A673 (cell line): ENCODE data around the gene TMTC4. TPM values are rescaled to one million over a fixed set of nuclear protein-coding genes. Genes with fewer than 3 reads are reported as not detected.

Experiments used
- BruUV-seq: library from RNA; stranded (reverse); fragments of 400-500 nt; replicated peaks from 2 replicates; lab custom pipeline; 2021; lab: Mats Ljungman, UMichigan
- CTCF ChIA-PET: fragments of 300-600 bp; sonication (Branson Sonifier 250); formaldehyde crosslinking; loops from one replicate; lab custom pipeline; 2022; ENCODE audit warnings: antibody characterized with exemption; lab: Charles Lee
- POLR2A ChIA-PET: fragments of 300-600 bp; sonication (Branson Sonifier 250); formaldehyde crosslinking; loops from one replicate; lab custom pipeline; 2022; ENCODE audit warnings: antibody characterized with exemption; ENCODE audit not compliant: low non-redundant PET; lab: Charles Lee
- DNase-seq: peaks from one replicate; pipeline ENCODE4 v3.0.0-alpha.2; 2015; ENCODE audit warnings: low spot score
- H3K27ac ChIP-seq: fragments of 200-600 bp; sonication (generic); 2 replicates; pipeline ENCODE4 v1.5.1; 2016; ENCODE audit warnings: mixed run types, low read depth, mild to moderate bottlenecking, mixed read lengths, antibody characterized with exemption, low read length; ENCODE audit not compliant: poor library complexity, severe bottlenecking
- H3K27me3 ChIP-seq: fragments of 200-600 bp; sonication (generic); replicated peaks from 2 replicates; pipeline ENCODE4 v1.6.1; 2017; ENCODE audit warnings: mixed run types, low read depth, mild to moderate bottlenecking, mixed read lengths, antibody characterized with exemption, low read length; ENCODE audit not compliant: insufficient read depth, poor library complexity
- H3K36me3 ChIP-seq: fragments of 200-600 bp; sonication (generic); 2 replicates; pipeline ENCODE4 v1.6.1; 2016; ENCODE audit warnings: mixed run types, mild to moderate bottlenecking, mixed read lengths, antibody characterized with exemption, low read length; ENCODE audit not compliant: insufficient read depth, poor library complexity, severe bottlenecking
- H3K4me1 ChIP-seq: fragments of 200-600 bp; sonication (generic); 2 replicates; pipeline ENCODE4 v1.6.1; 2017; ENCODE audit warnings: mixed run types, mild to moderate bottlenecking, mixed read lengths, antibody characterized with exemption, low read length; ENCODE audit not compliant: insufficient read depth, poor library complexity, severe bottlenecking
- H3K4me3 ChIP-seq: fragments of 200-600 bp; sonication (generic); 2 replicates; pipeline ENCODE4 v1.5.1; 2016; ENCODE audit warnings: low read depth, mixed run types, mild to moderate bottlenecking, mixed read lengths, low read length; ENCODE audit not compliant: poor library complexity, severe bottlenecking
- H3K9me3 ChIP-seq: fragments of 200-600 bp; sonication (generic); 2 replicates; pipeline ENCODE4 v1.6.1; 2016; ENCODE audit warnings: mixed run types, low read depth, mild to moderate bottlenecking, mixed read lengths, antibody characterized with exemption, low read length; ENCODE audit not compliant: poor library complexity, severe bottlenecking
- EZH2 ChIP-seq: fragments of 200-600 bp; sonication (generic); IDR thresholded peaks from 2 replicates; pipeline ENCODE4 v1.6.1; 2017; ENCODE audit warnings: borderline replicate concordance, low read depth, mild to moderate bottlenecking, mixed read lengths, antibody characterized with exemption, low read length; ENCODE audit not compliant: poor library complexity, severe bottlenecking
- intact Hi-C: fragments of 100-400 bp; cut with micrococcal nuclease; formaldehyde crosslinking; loops from one replicate; pipeline ENCODE4 v1.10.0; 2022; ENCODE audit not compliant: unreplicated experiment
- total RNA-seq: library from RNA; stranded (reverse); gene quantifications from 2 replicates; pipeline ENCODE4 v1.2.3, GENCODE V29; 2021
- TF ChIP-seq, protein P1 (sequence below): fragments of 300-800, 200-600 bp; sonication (generic); conservative IDR thresholded peaks from 2 replicates; pipeline ENCODE4 v1.5.1; 2017; ENCODE audit warnings: low read depth, mild to moderate bottlenecking, antibody characterized with exemption, low read length, moderate library complexity, mixed read lengths

Gene TMTC4
- total RNA-seq, 1 experiment from 2014 or later = 21.3 TPM

DNA sequence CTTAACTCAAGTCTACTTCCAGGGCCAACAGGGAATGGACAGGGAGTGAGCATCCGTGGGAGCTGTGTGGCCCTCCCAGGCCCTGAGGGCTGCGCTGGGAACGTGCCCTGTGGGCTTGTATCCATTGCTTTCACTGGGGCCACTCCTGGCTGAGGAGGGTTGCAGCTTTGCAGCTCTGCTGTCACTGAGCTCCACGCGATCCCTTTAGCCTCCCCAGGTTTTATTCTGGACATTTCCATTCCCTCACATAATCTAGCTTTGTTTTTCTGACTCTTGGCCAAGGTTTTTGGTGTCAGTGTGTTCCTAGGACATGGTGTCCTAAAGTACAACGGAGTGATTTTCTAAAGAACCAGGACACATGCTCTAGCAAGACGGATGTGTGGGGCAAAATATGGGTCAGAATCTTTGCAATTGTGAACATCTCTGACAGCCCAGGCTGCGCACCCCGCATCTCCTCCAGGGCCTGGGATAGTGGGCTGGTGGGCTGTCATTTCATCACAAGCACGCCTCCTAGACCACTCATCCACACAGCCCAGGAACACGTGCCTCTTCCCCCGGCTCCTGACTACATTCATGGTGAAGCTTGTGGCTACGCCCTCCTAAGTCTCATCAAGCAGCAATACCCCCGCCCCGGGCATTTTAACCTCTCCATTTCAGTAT lies 114.0 kb downstream of the TMTC4 start:
- POLR2A ChIA-PET = no interaction called here
- Histone ChIP-seq H3K4me1 (no peaks in the 10 kb centered on the region), H3K4me3 (no peak overlapping the region), H3K27me3 (no peaks in the 10 kb centered on the region), H3K36me3 (no peaks in the 10 kb centered on the region), H3K27ac (no peak overlapping the region), H3K9me3 (no peaks in the 10 kb centered on the region)
- BruUV-seq = no TSS peak
- intact Hi-C loops = no loop called here
- CTCF ChIA-PET = no interaction called here
- TF ChIP-seq, protein P1, sequence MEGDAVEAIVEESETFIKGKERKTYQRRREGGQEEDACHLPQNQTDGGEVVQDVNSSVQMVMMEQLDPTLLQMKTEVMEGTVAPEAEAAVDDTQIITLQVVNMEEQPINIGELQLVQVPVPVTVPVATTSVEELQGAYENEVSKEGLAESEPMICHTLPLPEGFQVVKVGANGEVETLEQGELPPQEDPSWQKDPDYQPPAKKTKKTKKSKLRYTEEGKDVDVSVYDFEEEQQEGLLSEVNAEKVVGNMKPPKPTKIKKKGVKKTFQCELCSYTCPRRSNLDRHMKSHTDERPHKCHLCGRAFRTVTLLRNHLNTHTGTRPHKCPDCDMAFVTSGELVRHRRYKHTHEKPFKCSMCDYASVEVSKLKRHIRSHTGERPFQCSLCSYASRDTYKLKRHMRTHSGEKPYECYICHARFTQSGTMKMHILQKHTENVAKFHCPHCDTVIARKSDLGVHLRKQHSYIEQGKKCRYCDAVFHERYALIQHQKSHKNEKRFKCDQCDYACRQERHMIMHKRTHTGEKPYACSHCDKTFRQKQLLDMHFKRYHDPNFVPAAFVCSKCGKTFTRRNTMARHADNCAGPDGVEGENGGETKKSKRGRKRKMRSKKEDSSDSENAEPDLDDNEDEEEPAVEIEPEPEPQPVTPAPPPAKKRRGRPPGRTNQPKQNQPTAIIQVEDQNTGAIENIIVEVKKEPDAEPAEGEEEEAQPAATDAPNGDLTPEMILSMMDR = no peak
- TF ChIP-seq EZH2 = no peak
- DNase-seq = no peak

DNA sequence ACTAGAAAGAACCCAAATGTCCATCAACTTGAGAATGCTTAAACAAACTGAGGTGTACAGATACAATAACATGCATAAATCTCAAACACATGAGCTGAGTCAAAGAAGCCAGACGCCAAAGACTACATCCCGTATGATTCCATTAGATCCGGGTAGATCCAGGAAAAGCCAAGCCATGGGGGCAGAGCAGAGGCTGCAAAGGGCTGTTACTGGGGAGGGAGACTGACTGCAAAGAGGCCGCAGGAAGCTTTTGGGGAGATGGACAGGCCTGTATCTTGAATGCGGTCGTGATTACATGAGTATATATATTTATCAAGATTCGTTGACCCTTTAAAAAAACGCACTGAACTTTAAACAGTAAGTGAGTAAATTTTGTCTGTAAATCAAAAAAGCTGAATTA lies 114.7 kb downstream of the TMTC4 start:
- no peak overlapping the region for H3K4me3 ChIP-seq
- DNase-seq = no peak
- CTCF ChIA-PET = no interaction called here
- intact Hi-C loops = no loop called here
- no peak overlapping the region for H3K27ac ChIP-seq
- H3K36me3 ChIP-seq = no peaks in the 10 kb centered on the region
- TF ChIP-seq, protein P1 = no peak
- no peak for TF ChIP-seq EZH2
- no peaks in the 10 kb centered on the region for H3K27me3 ChIP-seq
- BruUV-seq = no TSS peak
- no peaks in the 10 kb centered on the region for H3K9me3 ChIP-seq
- H3K4me1 ChIP-seq = no peaks in the 10 kb centered on the region
- POLR2A ChIA-PET = no interaction called here

Other genes starting within 250 kb of the TMTC4 start
- gene GGACT, start 86.0 kb downstream of the TMTC4 start, total RNA-seq = 3.6 and 3.8 TPM in 2 replicates